Umbilical cord (tissue), 2 donors: ENCODE measurements around the gene VTI1A. TPM values are rescaled to one million over a fixed set of nuclear protein-coding genes. Genes with fewer than 3 reads are reported as not detected.

Experiments used
- DNase-seq: peaks from one replicate; pipeline ENCODE4 v3.0.0-alpha.2; 2015; ENCODE audit warnings: low spot score
- total RNA-seq: library from RNA; depleted of rRNA; stranded (reverse); fragments of >200 nt; gene quantifications from one replicate; pipeline ENCODE4 v1.2.3, GENCODE V29; 2014; ENCODE audit warnings: low replicate concordance; ENCODE audit not compliant: insufficient read depth

Gene VTI1A
- total RNA-seq, 1 donor from 2014 or later: 21.9 TPM

GRCh38 chr10:112503643-112504042 is 56.6 kb downstream of the VTI1A start:
- no peak for DNase-seq

GRCh38 chr10:112507046-112507445 is 60.0 kb downstream of the VTI1A start:
- DNase-seq: peak; percentile 80

- no peak for DNase-seq
Measured at GRCh38 chr10:112507988-112508387, 61.0 kb downstream of the VTI1A start.

GRCh38 chr10:112509558-112510291 is 62.7 kb downstream of the VTI1A start:
- DNase-seq: no peak

- no peak for DNase-seq
Measured at GRCh38 chr10:112510384-112510783, 63.4 kb downstream of the VTI1A start.

- no peak for DNase-seq
Measured at GRCh38 chr10:112512294-112512693, 65.3 kb downstream of the VTI1A start.

- no peak for DNase-seq
Measured at GRCh38 chr10:112515126-112515525, 68.1 kb downstream of the VTI1A start.

- DNase-seq: no peak
Measured at GRCh38 chr10:112515852-112516251, 68.8 kb downstream of the VTI1A start.

- no peak for DNase-seq
Measured at GRCh38 chr10:112517451-112517862, 70.4 kb downstream of the VTI1A start.

- DNase-seq: no peak
Measured at GRCh38 chr10:112519133-112519761, 72.2 kb downstream of the VTI1A start.

GRCh38 chr10:112520914-112521313 is 73.9 kb downstream of the VTI1A start:
- DNase-seq: no peak

GRCh38 chr10:112524641-112525040 is 77.6 kb downstream of the VTI1A start:
- no peak for DNase-seq

- no peak for DNase-seq
Measured at GRCh38 chr10:112525200-112525599, 78.2 kb downstream of the VTI1A start.

- no peak for DNase-seq
Measured at GRCh38 chr10:112526139-112526538, 79.1 kb downstream of the VTI1A start.

- peak; percentile 10 for DNase-seq
Measured at GRCh38 chr10:112526906-112527305, 79.9 kb downstream of the VTI1A start.

GRCh38 chr10:112528235-112528634 is 81.2 kb downstream of the VTI1A start:
- no peak for DNase-seq

- no peak for DNase-seq
Measured at GRCh38 chr10:112531421-112531820, 84.4 kb downstream of the VTI1A start.

- DNase-seq: no peak
Measured at GRCh38 chr10:112532189-112532588, 85.2 kb downstream of the VTI1A start.

- DNase-seq: no peak
Measured at GRCh38 chr10:112532956-112533355, 85.9 kb downstream of the VTI1A start.

- no peak for DNase-seq
Measured at GRCh38 chr10:112533916-112534315, 86.9 kb downstream of the VTI1A start.

- DNase-seq: no peak
Measured at GRCh38 chr10:112535531-112535951, 88.5 kb downstream of the VTI1A start.

- no peak for DNase-seq
Measured at GRCh38 chr10:112536663-112537062, 89.6 kb downstream of the VTI1A start.

- DNase-seq: no peak
Measured at GRCh38 chr10:112538168-112538567, 91.2 kb downstream of the VTI1A start.
